Activated effector memory CD4-positive, alpha-beta T cell treated with anti-CD3 and anti-CD28 coated beads, Interleukin-2, amount 50 U/mL, for 16 hours (primary cell): ENCODE data around the gene RABGAP1L.

ENCODE experiments used
- DNase-seq: peaks from one replicate; pipeline ENCODE4 v3.0.0-alpha.2; 2020

The RABGAP1L gene

DNA sequence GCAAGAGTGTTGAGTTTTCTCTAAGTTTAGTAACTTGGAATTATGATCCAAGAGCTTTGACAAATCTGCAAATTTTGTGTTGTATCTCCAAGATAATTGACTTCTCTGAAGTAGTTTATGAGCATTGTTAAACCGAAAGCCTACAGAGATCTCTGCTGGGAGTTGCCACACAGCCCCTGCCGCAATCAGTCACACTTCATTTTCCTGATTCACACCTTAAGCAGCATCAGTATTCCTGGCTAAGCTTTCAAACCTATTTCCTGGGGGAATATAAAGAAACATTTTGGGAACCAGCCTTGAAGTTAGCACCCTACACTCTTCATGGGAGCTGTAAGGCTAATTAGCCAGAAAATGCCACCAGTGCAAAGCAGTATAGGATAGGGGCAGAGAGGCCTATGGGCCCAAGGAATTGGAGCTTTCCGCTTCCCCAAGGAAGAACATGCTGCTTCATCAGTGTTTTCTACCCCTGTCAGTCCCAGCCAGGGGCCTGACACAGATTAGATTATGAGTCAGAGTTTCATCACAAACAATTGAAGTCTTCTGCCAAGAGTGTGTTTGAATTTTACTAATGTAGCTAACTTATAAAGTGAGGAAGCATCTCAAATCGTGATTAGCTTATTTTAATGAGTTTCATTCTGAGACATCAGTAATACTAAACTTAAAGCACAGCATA, 817.3 kb downstream of the RABGAP1L start:
- DNase-seq: no peak

DNA sequence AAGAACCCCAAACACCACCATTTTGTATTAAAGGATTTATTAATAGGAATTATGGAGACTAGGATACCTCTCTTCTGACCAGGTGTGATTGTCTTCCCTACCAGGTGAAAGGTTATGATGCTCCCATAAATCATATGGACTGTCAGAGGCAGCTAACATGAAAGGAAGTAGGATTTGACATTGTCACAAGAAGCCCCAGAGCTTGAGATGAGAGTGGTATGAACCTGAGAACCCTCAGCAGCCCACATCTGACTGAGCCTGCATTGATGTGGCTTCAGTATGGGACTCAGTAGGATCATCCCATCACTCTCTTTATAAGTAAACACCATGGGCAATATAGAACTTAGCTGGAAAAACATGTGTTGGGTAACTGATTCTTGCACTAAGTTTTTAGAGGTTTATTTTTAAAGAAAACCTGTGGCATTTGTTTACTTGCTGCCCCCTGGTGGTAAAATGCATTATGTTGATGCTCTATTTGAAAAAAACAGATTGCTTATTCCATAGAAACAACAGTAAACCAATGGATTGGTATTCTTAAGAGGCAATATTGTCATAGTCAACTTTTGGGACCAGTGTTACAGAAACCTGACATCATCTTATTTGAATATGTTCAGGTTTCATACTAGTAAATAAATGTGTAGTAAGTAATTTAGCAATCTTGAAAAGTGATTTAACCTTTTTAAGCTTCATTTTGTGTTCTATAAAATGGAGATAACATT, 823.8 kb downstream of the RABGAP1L start:
- no peak for DNase-seq

DNA sequence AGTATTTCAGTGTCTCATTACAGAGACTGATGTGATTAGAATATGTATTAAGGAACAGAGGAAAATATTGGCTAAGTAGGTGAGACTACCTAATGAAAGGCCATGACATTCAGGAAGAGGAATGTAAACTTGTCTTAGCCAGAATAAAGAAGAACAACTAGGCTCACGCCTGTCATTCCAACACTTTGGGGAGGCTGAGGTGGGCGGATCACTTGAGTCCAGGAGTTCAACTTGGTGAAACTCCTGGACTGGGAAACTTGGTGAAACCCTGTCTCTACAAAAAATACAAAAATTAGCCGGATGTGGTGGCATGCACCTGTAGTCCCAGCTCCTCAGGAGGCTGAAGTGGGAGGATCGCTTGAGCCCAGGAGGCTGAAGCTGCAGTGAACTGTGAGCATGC, 825.6 kb downstream of the RABGAP1L start:
- DNase-seq: no peak

DNA sequence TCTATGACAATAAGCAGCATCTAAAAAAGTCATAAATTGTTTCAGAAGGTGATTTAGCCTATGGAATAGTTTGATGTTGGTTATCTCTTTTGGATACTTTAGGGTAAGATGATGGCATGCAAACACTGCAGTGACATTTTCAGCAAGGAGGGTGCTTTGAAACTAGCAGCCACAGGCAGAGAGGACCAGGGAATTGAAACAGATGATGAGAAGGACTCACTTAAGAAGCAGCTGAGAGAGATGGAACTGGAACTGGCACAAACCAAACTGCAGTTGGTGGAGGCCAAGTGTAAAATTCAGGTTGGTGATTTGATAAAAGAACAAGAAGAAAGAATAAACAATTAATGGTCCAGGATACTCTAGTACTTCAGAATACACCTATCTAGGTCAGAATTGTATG, 829.2 kb downstream of the RABGAP1L start:
- no peak for DNase-seq

DNA sequence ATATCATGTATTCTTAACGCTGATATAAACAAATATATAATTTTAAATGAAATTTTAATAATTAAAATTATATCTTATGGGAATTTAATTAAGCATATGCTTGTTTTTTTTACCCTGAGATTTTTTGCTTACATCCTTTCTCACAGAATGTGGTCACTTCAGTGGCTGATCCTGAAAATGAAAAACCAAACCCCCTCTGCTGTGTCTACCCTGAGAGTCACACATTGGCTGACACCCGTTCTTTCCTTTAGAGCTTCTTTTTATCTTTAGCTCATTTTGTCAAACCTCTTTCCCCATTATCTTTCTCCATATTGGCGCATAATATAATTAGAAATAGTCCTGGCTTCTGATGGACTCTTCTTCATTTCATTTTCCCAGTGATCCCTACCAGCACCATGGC, 829.7 kb downstream of the RABGAP1L start:
- no peak for DNase-seq

DNA sequence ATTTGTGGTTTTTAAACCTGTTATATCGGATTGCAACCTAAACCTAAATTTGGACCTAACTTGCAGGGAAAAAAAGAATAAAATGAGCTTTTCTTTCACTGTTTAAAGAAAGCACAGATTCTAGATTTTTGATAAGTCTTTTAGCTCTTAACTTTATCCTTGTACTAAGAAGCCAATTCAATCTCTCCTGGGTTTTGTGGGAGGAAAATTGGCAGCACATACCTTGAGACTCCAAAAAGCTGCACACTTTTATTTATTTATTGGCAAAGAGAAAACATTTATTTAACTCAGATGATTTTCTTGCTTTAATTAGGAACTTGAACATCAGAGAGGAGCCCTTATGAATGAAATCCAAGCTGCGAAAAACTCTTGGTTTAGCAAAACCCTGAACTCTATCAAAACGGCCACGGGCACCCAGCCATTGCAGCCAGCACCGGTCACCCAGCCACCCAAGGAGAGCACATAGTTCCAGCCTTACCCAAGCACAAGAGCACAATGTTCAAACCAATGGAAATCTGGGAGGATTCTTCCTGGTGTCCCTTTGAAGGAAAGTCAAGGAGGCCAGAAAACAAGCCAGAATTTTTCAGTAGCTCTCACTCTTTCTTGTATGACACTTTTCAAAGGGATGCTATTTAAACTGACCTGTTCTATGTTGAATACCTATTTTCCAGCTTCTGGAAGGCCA, 830.4 kb downstream of the RABGAP1L start:
- DNase-seq: no peak

DNA sequence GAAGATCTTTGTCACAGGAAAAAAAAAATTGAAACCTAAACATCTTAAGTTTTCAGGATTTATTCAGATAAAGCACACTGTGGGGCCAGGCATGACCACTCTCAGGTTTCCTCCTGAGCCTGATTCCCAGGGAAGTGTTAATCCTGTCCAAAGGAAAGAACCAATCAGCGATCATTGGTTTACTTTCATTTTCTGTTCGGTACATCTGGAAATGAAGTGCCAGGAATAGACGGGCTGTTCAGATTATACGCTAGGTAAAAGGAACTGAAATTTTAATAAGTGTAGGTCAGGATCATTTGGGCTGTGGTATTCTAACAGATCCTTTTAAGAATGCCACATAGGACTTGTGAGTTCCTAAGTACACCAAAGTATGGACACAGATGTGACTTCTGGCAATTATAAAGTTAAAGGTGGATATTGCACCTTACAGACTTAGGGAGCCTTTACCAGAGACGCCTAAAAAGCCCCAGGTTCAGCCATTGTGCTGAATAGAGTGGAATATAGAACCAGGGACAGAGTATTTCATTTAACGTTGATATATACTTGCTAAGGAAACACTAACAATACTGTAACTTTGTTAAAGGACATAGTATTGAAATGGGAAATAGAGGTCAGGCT, 831.2 kb downstream of the RABGAP1L start:
- DNase-seq: no peak

DNA sequence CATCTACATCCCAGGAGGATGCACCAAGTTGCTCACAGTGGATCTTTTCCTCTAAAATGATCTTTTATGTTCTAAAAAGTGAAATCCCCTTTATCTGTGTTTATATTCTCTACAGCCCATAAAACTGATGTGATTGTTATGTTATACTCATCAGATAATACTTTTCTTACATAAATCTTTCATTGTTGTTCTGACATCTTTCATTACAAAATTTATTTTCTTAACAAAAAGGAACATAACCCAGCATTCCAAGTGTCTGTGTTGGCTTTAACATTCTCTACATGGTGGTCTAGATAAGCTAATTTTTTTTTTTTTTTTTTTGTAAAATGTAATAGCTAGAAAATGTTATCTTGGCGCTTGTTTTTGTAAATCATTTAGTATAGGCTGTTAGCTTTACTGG, 832.2 kb downstream of the RABGAP1L start:
- no peak for DNase-seq

DNA sequence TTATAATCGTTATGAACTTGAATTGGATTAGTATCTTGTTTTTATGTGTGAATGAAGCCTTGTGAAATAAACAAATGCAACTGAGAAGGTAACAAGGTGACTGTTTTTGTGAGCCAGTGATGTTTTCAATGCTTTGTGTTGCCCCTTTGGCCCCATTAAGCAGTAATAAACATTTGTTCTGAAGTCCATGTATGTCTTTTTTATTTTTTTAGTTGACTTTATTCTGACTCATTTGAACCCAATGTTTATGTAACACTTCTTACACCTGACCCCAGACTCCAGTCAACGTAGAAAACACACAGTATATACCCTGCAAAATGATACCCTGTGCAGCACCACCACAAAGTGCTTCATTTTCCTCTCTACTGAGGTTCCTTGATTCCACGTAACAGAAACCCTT, 835.8 kb downstream of the RABGAP1L start:
- no peak for DNase-seq

DNA sequence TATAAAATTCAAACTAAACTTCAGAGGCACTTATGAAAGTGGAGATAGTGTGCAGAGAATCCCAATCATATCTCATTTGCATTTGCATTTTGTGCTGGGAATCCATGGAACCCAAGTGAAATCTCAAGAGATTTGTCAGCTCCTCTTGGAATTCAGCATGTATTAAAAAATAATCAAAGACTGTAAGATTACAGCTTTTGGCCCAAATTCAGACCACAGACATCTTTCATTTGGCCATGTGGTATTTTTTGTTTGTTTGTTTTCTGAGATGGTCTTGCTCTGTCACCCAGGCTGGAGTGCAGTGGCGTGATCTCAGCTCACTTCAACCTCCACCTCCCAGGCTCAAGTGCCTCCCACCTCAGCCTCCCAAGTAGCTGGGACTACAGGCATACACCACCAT, 836.6 kb downstream of the RABGAP1L start:
- DNase-seq: no peak

DNA sequence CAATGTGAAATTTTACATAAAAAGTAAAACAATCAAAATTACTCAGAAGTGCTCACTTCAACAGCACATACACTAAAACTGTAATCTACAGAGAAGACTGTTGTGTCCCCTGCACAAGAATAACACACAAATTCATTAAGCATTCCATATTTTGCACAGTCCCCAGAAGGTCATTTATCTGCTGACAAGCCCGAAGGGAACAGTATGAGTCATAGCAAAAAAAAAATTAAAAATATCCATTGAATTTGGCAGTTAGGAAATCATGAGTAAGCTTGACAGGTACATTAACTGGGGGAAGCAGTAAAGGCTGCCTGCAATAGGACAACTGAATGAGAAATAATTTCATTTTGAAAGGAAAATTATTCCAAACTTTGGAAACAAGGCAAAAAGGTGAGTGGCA, 837.2 kb downstream of the RABGAP1L start:
- DNase-seq: no peak

DNA sequence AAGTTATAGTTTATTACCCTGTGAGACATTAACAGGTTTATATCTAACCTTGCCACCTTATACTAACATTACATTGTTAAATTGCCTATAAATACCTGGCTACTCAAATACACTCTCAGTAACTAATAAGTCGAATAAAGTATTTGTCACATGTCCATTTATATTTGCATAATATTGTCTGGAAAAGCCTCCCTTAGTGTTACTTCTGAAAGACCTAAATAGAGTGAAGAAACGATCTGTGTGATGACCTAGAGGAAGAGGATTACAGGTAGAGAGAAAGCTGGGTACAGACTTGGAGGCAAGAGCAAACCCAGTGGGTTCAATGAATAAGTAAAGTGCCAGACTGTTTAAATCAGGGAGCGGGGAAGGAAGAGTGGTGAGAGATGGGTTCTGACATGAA, 837.7 kb downstream of the RABGAP1L start:
- DNase-seq: no peak

DNA sequence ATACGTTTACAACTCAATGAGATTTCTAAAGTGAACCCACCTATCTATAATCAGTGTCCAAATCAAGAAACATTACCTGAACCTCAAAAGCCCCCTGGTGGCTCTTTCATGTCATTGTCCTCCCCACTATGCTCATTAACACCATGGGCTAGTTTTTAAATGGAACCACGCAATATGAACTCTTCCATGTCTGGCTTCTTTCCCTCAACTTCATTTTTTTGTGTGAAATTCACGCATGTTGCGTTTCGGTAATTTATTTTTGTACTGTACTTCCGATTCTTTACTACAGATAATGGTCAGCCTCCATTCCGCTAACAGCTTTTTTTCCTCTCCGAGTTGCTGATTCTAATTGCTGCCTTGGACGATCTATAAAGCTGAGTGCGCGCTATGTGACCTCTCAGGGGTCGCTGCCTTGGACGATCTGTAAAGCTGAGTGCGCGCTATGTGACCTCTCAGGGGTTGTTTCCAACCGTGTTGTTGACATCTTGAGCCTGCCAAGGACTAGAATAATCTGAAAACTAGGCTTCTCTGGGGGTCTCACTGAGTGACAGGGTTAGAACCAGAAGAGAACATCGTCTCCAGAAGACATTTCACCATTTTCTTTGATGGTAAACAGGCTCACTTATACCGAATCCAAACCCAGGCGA, 839.4 kb downstream of the RABGAP1L start:
- peak; percentile 74 for DNase-seq

DNA sequence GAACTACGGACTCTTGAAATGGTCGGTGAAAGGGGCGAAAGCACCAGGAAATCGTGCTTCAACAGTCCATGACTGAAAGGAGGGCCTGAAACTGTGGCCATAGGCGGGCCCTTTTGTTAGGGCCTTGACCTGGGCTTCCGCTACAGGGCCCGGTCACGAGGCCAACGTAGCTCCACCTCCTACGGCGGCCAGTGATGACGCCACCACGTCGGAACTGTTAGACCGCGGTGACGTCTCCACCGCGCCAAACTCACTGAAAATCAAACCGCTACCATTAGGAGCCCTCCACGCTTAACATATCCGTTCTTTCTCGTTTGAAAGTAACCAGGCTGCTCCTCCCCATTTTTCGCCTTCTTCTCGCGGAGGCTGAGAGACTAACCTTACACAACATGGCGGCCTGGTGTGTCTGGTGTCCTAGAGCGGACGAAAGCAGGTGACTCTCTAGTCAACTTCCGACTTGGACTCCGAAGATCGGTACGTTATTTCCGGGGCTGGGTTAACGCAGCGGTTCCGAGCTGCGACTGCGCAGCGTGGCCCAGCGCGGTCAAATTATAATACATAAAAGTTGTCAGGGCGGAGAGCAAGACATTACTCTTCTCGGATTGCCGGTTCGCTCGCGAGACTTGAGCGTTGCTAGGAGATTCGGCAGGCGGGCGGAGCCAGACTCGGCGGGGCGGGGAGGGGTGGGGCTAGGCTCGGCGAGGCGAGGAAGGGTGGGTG, 840.1 kb downstream of the RABGAP1L start:
- DNase-seq: peak; percentile 99

DNA sequence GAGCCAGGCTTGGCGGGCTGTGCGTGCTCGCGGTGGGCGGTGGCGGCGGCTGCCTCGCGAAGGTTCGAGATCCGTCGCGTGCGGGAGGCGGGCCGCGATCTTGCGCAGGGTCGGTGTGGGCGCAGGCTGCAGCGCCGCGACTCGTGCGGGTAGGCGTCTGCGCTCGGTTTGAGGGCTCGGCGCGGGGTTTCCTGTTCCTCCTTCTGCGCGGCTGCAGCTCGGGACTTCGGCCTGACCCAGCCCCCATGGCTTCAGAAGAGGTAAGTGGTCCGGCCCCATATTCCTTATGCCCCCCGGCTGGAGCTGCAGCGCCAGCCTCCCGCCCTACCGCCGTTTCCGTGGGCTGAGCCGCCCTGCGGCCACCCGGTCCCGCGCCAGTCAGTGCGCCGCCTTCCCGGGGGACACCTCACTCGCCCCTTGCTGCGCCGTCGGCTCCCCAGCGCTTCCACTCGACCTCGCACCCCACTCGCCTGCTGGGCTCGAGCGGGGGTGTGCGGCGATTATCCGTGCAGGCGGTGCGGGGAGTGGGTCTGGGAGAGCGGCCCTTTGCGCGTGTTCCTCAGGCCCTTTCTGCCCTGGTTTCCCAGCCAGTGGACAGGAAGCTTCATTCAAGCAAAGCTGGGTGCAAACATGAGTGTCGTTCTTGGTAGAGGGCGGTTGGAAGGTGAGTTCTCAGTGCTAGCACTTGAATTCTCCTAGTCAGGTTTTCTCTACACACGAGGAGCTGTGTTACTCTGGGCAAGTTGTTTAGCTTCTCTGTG, 840.8 kb downstream of the RABGAP1L start, which contains the start of gene CACYBP:
Gene CACYBP, plus strand, starts transcription at position 12 of the 761 bp plus-strand sequence. Its CDS starts 234 bp downstream, at position 246.
- no peak for DNase-seq

DNA sequence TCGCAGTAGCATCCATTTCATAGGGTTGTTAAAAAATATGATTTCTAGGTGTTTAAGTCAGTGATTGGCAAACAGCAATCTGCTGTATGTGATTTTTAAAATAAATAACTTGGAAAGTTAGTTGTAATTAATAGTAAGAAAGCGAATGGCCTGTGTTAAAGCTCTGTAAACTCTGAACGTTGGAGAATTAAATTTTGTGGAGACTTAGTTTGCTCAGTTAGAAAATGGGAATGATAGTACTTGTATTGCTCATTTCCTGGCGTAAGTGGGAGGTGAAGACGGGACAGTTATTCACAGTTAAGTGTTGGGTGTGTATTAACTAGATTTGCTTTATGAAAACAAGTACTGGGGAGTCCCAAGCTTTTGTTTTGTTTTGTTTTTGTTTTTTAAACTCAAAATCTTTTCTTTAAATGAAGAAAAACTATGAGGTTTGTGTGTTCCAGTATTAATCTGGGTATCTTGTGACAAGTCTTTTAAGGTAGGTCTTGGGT, 841.4 kb downstream of the RABGAP1L start:
- no peak for DNase-seq

DNA sequence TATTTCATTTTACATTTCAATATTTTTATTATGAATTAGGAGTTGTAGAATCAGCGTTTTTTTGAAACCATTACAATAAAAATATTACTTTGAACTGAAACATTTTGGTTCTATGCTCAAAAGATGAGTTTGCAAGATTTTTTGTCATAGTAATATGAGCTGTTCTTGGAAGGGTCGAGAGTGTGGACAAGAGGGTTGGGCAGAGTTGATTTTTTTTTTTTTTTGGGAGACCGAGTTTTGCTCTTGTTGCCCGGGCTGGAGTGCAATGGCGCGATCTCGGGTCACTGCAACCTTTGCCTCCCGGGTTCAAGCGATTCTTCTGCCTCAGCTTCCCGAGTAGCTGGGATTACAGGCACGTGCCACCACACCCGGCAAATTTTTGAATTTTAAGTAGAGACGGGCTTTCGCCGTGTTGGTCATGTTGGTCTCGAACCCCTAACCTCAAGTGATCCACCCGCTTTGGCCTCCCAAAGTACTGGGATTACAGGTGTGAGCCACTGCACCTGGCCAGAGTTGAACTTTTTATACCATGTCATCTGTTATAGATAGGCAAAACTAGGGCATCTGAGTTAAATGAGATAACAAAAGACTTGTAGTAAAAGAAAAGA, 843.7 kb downstream of the RABGAP1L start:
- no peak for DNase-seq

DNA sequence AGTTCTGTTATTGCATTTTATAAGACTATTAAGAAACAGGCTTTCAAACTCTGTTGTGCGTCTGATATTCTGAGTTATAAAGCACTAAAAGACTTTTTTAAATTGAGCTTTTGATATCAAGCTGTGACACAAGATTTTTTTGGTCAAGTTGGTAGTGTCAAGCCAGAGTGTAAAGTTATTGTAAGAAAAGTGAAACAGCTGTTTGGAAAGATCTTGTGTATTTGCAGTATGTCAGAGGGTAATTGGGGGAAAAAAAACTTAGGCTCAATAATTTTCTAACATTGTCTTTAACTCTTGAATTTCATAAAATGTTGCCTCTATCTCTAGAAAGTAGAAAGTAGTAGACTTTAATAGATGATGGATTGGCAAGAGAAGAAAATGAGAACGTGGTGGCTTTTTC, 844.2 kb downstream of the RABGAP1L start:
- DNase-seq: no peak

DNA sequence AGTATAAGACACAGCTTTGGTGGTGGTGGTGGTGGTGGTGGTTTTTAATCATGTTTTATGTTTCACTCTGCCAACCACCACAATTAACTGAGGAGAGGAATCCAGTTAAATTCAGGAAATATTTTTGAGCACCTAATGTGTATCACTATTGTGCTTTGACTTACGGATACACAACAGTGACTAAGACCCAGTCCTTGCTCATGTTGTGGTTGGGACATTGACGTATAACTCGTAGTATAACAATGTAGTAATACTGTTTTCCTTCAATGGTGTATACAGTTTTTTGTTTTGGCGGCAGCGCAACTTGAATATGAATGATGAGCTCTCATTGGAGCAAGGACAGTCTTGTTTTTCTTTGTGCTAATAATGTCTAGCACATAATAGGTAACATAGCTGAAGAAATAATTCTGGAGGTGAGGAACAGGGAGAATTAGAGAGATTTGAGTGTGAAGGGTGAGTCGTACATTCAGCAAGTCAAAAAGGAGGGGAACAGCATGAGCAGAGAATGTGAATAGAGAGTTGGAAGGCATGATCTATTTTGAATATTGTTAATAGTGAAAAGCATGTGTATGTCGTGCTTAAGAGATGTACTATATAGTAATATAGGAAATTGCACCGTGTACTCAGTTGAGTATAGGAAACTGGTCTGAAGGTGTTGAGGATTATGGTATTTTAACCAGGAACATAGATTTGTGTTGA, 845.9 kb downstream of the RABGAP1L start:
- no peak for DNase-seq

DNA sequence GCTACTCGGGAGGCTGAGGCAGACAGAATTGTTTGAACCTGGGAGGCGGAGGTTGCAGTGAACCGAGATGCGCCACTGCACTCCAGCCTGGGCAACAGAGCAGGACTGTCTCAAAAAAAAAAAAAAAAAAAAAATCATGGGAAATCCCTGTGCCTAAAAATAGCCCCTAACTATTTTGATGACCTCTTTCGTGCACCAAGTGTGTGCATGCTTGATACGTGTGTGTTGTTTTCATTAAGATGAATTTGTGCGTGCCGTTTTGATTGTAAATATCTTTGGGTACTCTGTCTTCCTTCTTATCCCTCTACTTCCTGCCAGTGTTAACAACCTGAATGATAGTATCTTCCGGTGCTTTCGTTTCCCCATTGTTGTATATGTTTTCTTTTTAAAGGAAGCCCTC, 850.2 kb downstream of the RABGAP1L start:
- no peak for DNase-seq
